GM18873 (cell line): ENCODE measurements around the gene NEUROD2.

Experiments used
- ATAC-seq: cut with Tn5 transposase; IDR thresholded peaks from one replicate; pipeline ENCODE4 v1.9.1; 2021; ENCODE audit warnings: mild to moderate bottlenecking, moderate library complexity, moderate number of reproducible peaks; ENCODE audit not compliant: unreplicated experiment, low FRiP score

Gene NEUROD2

GRCh38 chr17:39636587-39636926 lies 28.8 kb upstream of the NEUROD2 start:
- peak; percentile 15 for ATAC-seq

DNA sequence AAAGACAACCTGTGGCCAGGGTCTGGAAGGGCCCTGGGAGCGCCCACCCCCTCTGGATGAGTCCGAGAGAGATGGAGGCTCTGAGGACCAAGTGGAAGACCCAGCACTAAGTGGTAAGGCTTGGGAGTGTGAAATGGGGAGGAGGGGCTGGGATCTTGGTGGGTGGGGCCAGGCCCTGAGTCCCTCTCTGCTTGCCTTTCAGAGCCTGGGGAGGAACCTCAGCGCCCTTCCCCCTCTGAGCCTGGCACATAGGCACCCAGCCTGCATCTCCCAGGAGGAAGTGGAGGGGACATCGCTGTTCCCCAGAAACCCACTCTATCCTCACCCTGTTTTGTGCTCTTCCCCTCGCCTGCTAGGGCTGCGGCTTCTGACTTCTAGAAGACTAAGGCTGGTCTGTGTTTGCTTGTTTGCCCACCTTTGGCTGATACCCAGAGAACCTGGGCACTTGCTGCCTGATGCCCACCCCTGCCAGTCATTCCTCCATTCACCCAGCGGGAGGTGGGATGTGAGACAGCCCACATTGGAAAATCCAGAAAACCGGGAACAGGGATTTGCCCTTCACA lies 28.0 kb upstream of the NEUROD2 start:
- no peak for ATAC-seq

DNA sequence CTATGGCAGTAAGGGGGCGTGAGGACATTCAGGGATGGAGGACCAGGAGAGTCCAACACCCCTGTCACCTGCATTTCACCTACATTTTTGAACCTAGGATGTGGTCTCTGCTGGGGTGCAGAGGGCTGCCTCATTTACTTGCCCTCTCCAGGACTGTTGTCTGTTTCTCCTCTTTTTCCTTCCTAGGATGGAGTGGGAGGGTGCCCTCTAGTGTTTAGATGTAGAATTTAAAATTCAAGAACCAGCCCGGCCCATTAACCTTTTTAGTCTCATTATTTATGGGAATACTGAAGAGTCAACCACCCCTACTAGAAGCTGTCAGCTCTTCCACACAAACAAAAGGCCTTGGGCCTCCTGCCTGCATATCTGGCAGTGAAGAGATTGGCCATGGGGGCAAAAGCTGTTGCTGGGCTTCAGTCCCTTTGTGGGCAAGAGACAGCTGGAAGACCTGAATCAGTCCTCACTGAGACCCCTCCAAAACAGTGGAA lies 26.7 kb upstream of the NEUROD2 start:
- ATAC-seq: no peak

GRCh38 chr17:39633570-39634183 lies 26.0 kb upstream of the NEUROD2 start:
- no peak for ATAC-seq

- no peak for ATAC-seq
Observed at GRCh38 chr17:39632153-39632941, 24.6 kb upstream of the NEUROD2 start.

GRCh38 chr17:39631403-39631802 lies 23.7 kb upstream of the NEUROD2 start:
- no peak for ATAC-seq

DNA sequence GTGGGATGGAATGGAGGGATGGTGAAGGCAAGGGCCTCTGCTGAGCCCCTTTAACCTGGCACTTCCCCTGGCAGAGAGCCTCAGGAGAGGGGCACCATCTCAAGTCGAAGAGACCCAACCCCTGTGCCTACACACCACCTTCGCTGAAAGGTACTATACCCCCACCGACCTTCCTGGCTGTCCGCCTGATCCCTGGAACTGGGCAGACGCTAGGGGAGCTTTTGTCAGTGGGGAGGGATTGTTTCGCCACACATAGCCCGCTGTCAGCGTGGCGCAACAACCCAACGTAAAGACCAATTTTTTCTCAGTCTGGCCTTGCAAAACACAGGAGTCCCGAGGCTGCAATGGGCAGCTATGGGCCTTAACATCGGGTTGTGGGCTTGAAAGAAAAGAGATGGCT lies 22.2 kb upstream of the NEUROD2 start:
- ATAC-seq: no peak

- ATAC-seq: no peak
Observed at GRCh38 chr17:39629494-39629880, 21.8 kb upstream of the NEUROD2 start.

GRCh38 chr17:39628655-39629493 lies 21.2 kb upstream of the NEUROD2 start:
- no peak for ATAC-seq

DNA sequence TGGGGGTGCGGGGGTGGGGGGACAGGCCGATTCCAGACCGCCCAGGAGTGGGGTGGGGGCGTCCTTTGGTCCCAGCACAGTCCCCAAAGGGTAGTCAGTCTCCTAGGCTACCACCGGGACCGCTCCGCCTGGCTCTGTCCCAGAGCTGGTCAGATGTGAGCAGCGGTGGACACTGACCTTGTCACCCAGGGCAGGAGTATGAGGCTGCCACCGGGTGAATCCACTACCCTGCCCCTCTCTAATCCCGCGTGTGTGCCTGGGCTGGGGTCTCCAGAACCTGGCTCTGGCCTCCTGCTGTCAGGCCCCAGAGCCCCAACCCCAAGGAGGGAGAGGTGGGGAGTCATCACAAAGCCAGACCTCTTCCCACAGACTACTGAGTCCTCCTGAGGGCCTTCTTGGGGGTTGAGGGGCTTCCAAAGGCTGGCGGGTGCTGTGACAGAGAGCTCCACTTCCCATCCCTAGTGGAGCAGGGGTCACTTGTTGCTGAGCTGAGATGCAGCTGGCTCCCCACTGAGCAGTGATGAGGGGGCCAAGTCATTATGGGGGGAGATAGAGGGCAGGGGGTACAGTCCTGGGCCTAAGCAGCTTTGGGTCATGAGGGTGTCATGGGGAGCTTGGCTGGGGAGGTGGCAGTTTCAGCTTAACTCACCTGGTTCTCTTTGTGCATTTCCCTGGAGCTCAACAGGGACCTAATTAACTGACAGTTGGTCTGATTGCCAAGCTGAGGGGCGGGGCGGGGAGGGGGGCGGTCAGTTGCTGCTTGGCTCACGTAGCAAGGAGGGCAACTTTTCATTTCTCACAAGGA lies 20.2 kb upstream of the NEUROD2 start:
- ATAC-seq: no peak

DNA sequence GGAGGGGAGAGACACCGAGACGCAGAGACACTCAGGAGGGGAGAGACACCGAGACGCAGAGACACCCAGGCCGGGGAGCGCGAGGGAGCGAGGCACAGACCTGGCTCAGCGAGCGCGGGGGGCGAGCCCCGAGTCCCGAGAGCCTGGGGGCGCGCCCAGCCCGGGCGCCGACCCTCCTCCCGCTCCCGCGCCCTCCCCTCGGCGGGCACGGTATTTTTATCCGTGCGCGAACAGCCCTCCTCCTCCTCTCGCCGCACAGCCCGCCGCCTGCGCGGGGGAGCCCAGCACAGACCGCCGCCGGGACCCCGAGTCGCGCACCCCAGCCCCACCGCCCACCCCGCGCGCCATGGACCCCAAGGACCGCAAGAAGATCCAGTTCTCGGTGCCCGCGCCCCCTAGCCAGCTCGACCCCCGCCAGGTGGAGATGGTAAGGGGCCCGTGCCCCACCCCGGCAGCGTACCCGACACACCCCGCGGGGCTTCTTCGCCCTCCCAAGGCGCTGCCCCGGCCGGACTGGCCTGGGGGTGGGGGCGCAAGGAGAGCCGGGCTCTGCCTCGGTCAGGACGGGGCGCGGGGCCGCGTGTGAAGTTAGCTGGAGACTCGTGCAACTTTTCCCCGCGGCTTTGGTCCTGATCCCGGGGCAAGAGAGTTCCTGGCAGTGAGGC lies 19.5 kb upstream of the NEUROD2 start:
- ATAC-seq: no peak

- no peak for ATAC-seq
Observed at GRCh38 chr17:39626171-39627046, 18.7 kb upstream of the NEUROD2 start, which contains the start of gene PPP1R1B. Gene PPP1R1B (plus strand): TSS chr17:39626952. CDS start chr17:39627393, 441 bp downstream.

DNA sequence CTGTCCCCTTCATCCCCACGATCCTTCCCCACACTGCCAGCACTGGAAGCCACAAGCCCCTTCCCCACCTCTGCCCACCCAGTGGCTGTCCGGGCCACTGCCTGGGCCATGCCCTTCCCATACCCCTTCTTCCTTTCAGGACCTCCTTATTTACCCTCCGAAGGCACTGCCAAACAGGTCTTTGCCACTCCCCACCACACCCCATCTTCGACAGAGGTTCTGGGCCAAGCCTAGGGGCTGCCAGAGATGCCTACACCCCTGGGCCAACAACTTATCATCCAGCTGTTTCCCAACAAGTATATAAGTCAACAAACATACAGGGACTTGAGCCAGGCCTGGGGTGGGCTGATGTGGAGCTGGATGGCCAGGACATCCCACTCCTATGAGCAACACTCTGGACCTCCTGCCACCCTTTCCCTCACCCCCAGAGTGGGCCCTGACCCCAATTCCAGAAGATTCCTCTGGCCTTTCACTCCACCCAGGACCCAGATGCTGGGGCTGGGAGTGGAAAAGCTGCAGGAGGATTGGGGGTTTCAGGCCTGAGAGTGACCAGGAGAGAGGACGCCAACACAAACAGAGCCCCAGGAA lies 17.6 kb upstream of the NEUROD2 start:
- no peak for ATAC-seq

- ATAC-seq: no peak
Observed at GRCh38 chr17:39624313-39624712, 16.6 kb upstream of the NEUROD2 start.

DNA sequence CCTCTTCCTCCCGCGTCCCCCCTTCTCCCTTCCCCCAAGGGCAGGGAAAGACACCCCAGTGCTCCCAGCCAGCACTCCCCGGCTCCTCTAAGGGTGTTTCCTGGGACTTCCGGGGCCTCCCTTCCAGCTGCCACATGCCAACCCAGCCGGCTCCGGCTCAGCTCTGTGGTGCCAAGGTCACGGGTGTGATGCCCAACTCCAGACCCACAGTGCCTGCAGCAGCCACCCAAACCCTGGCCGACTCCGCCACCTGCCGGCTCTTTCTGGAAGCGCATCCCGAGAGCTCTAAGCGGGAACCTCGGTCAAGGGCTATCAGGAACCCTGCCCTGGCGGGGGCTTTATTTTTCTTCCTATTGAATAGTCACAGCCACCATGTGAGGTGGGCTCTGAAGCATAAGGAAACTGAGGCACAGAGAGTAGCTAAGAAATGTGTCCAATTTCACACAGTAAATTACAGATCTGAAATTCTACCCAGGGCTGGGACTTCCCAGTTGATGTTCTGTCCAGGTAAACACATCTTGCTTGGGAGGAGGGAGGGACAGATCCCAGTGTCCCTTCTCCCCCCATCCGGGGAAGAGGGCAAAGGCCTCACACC lies 15.7 kb upstream of the NEUROD2 start:
- ATAC-seq: no peak

- no peak for ATAC-seq
Observed at GRCh38 chr17:39622380-39623006, 14.8 kb upstream of the NEUROD2 start.
